Diencephalon (tissue), 1 donor: ENCODE measurements around the gene MEF2B. TPM values are rescaled to one million over a fixed set of nuclear protein-coding genes. Genes with fewer than 3 reads are reported as not detected.

ENCODE experiments used
- total RNA-seq: library from RNA; depleted of rRNA; stranded (reverse); fragments of >200 nt; gene quantifications from one replicate; pipeline ENCODE4 v1.2.3, GENCODE V29; 2014

Gene MEF2B
- not detected for total RNA-seq

DNA sequence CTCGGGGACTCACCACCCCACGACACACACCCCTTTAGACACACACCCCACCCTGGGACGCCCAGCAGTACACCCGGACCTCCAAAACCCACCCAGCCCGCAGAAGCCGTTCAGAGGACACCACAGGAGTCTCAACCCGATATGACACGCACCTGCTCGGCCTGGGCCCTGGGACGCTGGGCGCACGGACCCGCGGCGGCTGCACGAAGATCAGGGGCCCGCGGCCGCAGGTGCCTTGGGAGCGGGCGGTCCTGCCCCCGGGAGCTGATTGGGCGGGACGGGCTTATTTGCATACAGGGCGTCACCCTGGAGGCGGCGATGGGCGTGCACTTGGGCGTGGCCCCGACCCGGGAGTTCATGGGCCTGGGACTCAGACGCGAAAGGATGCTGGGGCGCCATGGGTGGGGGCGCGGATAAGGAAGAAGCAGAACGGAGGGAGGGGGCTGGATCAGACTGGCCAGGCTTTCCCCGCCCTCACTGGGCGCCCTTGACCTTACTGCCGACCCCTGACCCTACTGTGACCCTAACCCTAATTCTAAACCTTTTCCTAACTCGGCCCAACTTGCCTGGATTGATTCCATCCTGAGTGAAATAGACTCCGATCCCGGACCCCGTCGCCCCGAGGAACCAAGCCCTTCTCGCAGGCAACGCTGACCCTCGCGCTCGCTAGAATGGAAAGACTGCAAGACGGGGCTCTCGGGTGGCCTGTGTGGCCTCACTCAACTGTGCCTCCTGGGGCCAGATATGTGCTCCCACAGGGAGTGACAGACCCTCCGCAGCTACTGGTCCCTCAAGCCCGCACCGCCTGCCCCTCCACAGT is at the start of gene MEF2B:
MEF2B (minus strand) TSS at position 211 of the 820 bp plus-strand sequence. CDS start 19,528 bp downstream, outside the sequence.

DNA sequence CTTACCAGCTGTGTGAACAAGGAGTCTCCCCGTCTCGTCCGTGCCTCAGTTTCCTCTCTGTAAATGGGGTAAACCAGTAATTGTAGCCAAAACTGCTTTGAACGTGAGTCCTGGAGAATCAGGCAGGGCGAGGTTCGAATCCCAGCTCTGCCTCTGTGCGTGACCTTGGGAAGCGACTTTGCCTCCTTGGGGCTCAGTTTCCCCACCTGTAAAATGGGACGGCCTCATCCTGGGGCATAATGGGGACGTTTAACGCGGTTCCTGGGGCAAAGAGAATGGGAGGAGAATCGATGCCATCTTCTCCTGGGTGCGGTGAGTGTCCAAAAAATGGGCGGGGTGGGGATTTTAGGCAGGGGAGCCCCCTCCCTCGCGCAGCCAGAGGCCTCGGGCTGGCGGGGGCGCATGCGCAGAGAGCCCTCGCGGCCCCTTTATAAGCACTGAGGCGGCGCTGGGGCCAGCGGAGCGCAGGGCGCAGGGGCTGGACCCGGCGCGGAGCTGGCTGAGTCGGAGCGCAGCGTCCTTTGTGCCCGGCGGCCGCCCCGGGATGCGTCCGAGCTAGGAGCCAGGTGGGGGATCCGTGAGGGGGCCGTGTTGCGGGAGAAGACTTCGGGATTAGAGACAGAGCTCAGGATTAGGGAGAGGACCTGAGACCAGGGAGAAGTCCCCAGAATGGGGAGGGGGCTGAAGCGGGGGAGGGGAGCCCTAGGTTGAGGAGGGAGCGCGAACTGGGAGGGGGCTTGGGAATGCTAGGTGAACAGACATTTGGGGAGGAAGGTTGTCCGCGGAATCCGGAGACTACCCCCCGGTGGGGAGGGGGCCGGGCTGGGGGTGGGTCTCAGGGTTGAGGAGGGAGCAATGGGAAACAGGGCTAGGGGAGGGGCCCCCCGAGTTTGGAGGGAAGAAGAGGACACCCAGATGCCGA is 41.7 kb upstream of the MEF2B start, which contains the start of gene NCAN:
NCAN (plus strand) TSS at position 460 of the 922 bp plus-strand sequence. CDS start 4,996 bp downstream, outside the sequence.

DNA sequence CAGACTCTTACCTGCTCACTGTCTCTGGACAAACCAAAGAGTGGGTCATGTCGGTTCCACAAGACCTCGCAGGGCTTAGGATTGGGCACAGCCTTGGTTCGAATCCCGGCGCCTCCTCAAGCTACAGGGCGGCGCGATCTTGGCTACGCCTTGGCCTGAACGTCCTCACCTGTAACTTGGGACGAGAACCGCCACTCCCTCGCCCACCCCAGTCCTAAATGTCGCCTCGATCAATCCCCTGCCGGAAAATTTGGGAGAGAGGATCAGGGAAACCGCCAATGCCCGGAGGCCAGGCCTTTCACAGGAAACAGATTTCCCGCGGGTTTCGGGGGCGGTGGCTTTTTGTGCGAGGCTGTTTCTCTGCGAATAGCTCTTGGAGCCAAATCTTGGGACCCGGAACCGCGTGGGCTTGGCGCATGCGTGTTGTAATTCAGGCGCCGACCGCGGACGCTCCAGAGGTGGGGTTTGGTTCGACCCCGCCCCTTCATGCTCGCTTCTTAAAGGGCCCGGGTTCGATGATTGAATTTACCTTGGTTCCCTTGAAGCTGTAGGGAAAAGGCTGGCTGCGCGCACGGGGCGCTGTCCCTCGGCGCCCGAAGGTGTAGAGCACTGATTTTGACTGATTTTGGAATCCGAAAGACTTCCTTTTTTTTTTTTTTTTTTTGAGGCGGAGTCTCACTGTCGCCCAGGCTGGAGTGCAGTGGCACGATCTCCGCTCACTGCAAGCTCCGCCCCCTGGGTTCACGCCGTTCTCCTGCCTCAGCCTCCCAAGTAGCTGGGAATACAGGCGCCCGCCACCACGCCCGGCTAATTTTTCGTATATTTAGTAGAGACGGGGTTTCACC is 33.2 kb upstream of the MEF2B start, which contains the start of gene NR2C2AP:
NR2C2AP (minus strand) TSS at position 403 of the 845 bp plus-strand sequence; CDS start at position 49, 354 bp downstream.

DNA sequence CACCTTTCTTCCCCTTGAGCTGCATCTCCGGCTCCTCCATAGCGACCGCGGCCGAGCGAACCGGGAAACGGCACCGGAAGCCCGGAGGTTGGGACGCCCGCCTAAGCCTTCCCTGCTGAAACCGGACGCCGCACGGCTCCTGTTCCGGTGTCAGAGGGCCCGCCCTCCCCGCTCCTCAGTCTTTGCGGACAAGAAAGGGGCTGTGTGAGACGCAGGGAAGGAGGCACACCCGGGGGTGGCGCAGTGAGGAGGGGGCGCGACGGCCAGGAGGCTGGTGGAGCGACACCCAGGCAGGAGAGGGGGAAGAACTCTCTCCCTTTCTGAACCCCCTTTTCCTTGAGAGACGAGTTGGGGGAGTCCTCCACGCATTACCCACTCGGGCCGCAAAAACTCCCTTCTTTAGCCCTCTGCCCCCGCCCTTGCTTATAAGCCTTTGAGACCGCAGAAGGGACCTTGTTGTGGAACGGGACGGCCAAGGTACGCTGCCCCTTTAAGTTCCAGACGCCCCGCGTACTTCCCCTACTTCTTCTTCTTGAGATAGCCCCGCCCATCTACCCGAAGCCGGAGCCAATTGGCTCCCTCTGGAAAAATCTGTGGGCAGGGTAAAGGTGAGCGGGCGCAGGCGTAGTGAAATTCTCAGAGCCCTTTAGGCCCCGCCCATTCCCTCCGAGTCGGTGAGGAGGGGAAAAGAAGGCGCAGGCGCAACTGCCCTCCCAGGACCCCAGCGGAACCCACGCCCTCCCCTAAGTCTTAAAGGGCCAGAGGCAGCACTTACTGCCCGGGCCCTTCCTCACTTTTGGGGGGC is 22.2 kb upstream of the MEF2B start, which contains the start of the genes BORCS8 and RFXANK:
BORCS8 (minus strand) TSS at position 75 of the 805 bp plus-strand sequence; CDS start at position 40, 35 bp downstream.
RFXANK (plus strand) TSS at position 181 of the 805 bp plus-strand sequence. CDS start 1,689 bp downstream, outside the sequence.

DNA sequence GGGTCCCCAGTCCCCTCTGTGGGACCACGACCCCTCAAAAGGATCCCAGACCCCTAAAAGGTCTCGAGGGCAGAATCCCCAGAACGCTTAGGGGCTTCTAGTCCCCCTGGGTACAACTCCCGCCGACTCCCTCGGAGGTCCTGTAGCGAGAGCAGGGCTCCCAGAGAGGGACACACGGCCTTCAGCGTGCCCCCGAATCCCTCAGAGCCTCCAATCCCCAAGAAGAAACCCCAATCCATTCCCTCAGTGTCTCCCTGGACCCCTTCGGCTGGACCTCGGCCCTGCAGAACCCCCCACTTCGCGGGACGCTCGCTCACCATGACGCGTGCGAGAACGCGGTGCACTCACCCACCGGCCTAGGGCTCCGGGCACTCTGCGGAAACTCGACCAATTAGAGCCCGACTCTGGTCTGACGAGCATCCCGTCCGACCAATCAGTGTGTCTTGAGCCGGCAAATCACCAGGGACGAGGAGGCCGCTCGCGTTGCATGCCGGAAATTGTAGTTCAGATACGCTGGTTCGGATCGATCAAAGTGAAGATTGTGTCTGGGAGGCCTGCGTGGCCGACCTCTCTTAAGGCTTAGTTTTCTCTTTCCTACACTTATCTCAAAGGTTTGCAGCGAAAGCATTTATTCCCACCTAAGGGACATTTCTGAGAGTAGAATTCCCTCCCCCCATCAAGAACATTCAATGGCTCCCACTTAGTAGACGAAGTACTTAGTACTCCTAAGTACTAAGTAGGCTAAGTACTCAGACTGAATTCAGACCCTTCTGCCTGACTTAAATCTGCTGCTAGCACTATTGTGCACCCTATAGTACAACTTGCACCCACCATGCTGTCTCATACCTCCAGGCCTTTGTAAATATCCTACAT is 31.7 kb downstream of the MEF2B start, which contains the start of gene TMEM161A:
TMEM161A (minus strand) TSS at position 370 of the 873 bp plus-strand sequence; CDS start at position 320, 50 bp downstream.

Other genes starting within 250 kb of the MEF2B start
- gene HOMER3, start 229.0 kb downstream of the MEF2B start, total RNA-seq = 16.8 TPM
- gene SUGP2, start 136.7 kb downstream of the MEF2B start, total RNA-seq = 97.3 TPM
- 36.2 TPM for gene ARMC6, start 136.7 kb downstream of the MEF2B start, total RNA-seq
- gene SLC25A42, start 106.3 kb downstream of the MEF2B start, total RNA-seq = 12.5 TPM
- gene TMEM161A, start 31.8 kb downstream of the MEF2B start, total RNA-seq = 9.5 TPM
- 17.3 TPM for gene BORCS8, start 21.9 kb upstream of the MEF2B start, total RNA-seq
- gene RFXANK, start 22.0 kb upstream of the MEF2B start, total RNA-seq = 22.1 TPM
- gene NR2C2AP, start 33.2 kb upstream of the MEF2B start, total RNA-seq = 9.0 TPM
- gene NCAN, start 41.7 kb upstream of the MEF2B start, total RNA-seq = 241 TPM
- 0.46 TPM for gene TM6SF2, start 103.0 kb upstream of the MEF2B start, total RNA-seq
- 26.8 TPM for gene SUGP1, start 150.2 kb upstream of the MEF2B start, total RNA-seq
- 34.1 TPM for gene MAU2, start 150.6 kb upstream of the MEF2B start, total RNA-seq
- 16.1 TPM for gene GATAD2A, start 235.4 kb upstream of the MEF2B start, total RNA-seq